DMS53 (cell line): ENCODE measurements around the gene MICA.

Experiments
- DNase-seq: peaks from one replicate; lab custom pipeline; 2025; lab: John Stamatoyannopoulos, UW

The MICA gene

GRCh38 chr6:31460361-31461025, 57.1 kb downstream of the MICA start:
- DNase-seq: no peak

GRCh38 chr6:31462026-31462963, 58.9 kb downstream of the MICA start:
- DNase-seq: peak; percentile 69

GRCh38 chr6:31462964-31463870, 59.8 kb downstream of the MICA start:
- peak; percentile 96 for DNase-seq

DNA sequence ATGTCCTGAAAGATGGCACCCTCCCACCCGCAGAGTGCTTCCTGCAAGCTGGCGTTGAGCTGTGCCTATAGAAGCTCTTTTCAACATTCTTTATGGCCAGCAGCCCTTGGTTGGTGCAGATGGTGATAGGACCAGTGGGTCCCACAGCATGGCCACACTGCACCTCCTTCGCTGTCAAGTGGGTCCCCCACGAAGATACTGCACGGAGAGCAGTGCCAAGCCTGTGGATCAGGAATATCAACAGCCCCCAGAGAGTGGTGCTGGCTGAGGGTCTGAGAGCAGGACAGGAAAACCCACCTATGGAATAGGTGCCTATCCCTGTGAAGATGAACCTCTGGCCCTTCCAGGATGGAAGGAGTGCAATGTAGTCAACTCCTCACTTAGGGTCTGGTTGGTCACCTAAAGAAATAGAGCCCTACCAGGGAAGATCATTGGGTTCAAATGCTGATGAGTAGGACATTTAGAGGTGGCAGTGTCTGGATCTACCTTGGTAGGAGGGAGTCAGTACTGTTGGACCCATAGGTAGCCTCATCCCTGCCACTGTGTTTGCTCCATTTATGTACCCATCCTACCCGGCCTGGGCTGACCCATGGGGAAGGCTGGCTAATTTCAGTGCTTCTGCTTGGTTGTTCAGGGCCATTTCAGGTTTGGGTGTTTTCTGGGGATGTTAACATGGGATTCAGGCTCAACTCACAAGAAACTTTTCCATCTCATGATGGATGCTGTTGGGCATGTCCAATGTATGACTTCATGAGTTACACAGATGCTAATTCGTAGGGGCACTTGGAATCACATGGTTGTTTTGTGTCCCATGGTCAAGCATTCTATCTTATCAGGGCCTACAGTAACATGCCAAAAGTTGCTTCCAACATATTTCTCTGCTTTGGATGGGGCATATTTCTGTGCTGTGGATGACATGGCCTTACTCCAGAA, 61.1 kb downstream of the MICA start:
- DNase-seq: no peak
